Endodermal cell (in vitro differentiated cells): ENCODE data around the gene UGT3A1. TPM values are rescaled to one million over a fixed set of nuclear protein-coding genes. Genes with fewer than 3 reads are reported as not detected.

Source experiments
- DNase-seq: peaks from one replicate; pipeline ENCODE4 v3.0.0-alpha.2; 2017
- H3K27ac ChIP-seq: 2 replicates; pipeline ENCODE4 v1.5.1; 2013; ENCODE audit warnings: mild to moderate bottlenecking, low read depth, low read length, moderate library complexity
- H3K27me3 ChIP-seq: 2 replicates; pipeline ENCODE4 v1.6.1; 2013; ENCODE audit warnings: mild to moderate bottlenecking, low read length, moderate library complexity; ENCODE audit not compliant: insufficient read depth, control insufficient read depth, poor library complexity, severe bottlenecking
- H3K36me3 ChIP-seq: 2 replicates; pipeline ENCODE4 v1.7.0; 2013; ENCODE audit warnings: mild to moderate bottlenecking, low read length, moderate library complexity; ENCODE audit not compliant: control insufficient read depth, insufficient read depth
- H3K4me1 ChIP-seq: one replicate; pipeline ENCODE4 v1.7.0; 2013; ENCODE audit warnings: low read length; ENCODE audit not compliant: control insufficient read depth, insufficient read depth
- H3K4me3 ChIP-seq: 2 replicates; pipeline ENCODE4 v1.5.1; 2013; ENCODE audit warnings: mild to moderate bottlenecking, low read length, moderate library complexity
- H3K9ac ChIP-seq: 2 replicates; pipeline ENCODE4 v1.6.1; 2013; ENCODE audit warnings: mild to moderate bottlenecking, low read length, moderate library complexity; ENCODE audit not compliant: poor library complexity, severe bottlenecking; ENCODE audit errors: extremely low read depth
- H3K9me3 ChIP-seq: 2 replicates; pipeline ENCODE4 v1.6.1; 2013; ENCODE audit warnings: mild to moderate bottlenecking, low read length, moderate library complexity; ENCODE audit not compliant: control insufficient read depth
- H3K27ac Mint-ChIP-seq: 2 replicates; pipeline ENCODE4 v1.8.0; 2020; ENCODE audit warnings: mixed read lengths
- H3K27me3 Mint-ChIP-seq: 2 replicates; pipeline ENCODE4 v1.8.0; 2021; ENCODE audit warnings: mild to moderate bottlenecking, mixed read lengths; ENCODE audit not compliant: insufficient read depth
- H3K36me3 Mint-ChIP-seq: 2 replicates; pipeline ENCODE4 v1.8.0; 2020; ENCODE audit warnings: low read depth, mixed read lengths
- H3K4me1 Mint-ChIP-seq: 2 replicates; pipeline ENCODE4 v1.8.0; 2020; ENCODE audit warnings: mixed read lengths
- H3K4me3 Mint-ChIP-seq: 2 replicates; pipeline ENCODE4 v1.8.0; 2020; ENCODE audit warnings: mild to moderate bottlenecking, moderate library complexity, mixed read lengths
- H3K9me3 Mint-ChIP-seq: 2 replicates; pipeline ENCODE4 v1.8.0; 2020; ENCODE audit warnings: mild to moderate bottlenecking, mixed read lengths
- WGBS, 2 experiments: methylation state at CpG; one replicate each; pipeline versions ENCODE4 v1.1.5 to v1.1.7; 2013; ENCODE audit warnings: missing lambda C conversion rate in 2 of 2, mixed read lengths in 1 of 2; ENCODE audit not compliant: insufficient coverage in 1 of 2, insufficient read length in 1 of 2; 5-methylcytosine and 5-hydroxymethylcytosine counted together
- total RNA-seq, 2 donors: library from RNA; stranded (reverse); fragmentation: NEBNext Ultra II Directional in 1 of 2; extraction: Animal tissue kit (Norgen Biotek cat#: 25700) in 1 of 2; gene quantifications; 2 replicates in 1 of 2; 3 replicates in 1 of 2; pipeline ENCODE4 v1.2.1, GENCODE V29; 2021
- TF ChIP-seq, protein P1 (sequence below): fragments of 200-600 bp; sonication (generic); conservative IDR thresholded peaks from 2 replicates; pipeline ENCODE4 v1.5.0; 2021; ENCODE audit warnings: antibody characterized with exemption, mild to moderate bottlenecking

The UGT3A1 gene
- total RNA-seq, 2 donors from 2014 or later, result 4.7 to 10.6 TPM

DNA sequence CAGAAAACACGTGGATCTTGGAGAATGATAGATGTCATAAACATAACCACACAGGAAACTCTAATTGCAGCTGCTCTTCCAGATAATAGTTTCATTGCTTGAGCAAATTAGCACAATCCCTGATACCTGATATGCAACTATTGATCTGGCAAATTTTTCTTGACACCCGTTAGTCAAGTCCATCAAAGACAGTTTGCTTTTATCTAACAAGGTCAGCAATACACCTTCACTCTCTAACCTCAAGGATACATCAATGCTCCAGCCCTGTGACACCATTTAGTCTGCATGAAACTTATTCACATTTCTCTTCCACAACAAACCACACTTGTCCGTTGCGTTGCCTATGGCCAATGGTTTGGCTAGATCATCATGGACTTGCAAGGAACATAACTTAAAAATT is 16.6 kb downstream of the UGT3A1 start:
- Histone ChIP-seq H3K4me3 (no peak overlapping the region), H3K4me1 (no peaks in the 10 kb centered on the region), H3K36me3 (no peaks in the 10 kb centered on the region), H3K27me3 (peaks cover 10% of the 10 kb centered on the region), H3K9me3 (no peaks in the 10 kb centered on the region), H3K27ac (no peak overlapping the region), H3K9ac (no peak overlapping the region)
- Mint-ChIP-seq H3K9me3 (peaks cover 27% of the 10 kb centered on the region), H3K4me1 (no peaks in the 10 kb centered on the region), H3K27me3 (peaks cover 2% of the 10 kb centered on the region), H3K27ac (no peak overlapping the region), H3K36me3 (no peaks in the 10 kb centered on the region), H3K4me3 (no peak overlapping the region)
- TF ChIP-seq, protein P1, sequence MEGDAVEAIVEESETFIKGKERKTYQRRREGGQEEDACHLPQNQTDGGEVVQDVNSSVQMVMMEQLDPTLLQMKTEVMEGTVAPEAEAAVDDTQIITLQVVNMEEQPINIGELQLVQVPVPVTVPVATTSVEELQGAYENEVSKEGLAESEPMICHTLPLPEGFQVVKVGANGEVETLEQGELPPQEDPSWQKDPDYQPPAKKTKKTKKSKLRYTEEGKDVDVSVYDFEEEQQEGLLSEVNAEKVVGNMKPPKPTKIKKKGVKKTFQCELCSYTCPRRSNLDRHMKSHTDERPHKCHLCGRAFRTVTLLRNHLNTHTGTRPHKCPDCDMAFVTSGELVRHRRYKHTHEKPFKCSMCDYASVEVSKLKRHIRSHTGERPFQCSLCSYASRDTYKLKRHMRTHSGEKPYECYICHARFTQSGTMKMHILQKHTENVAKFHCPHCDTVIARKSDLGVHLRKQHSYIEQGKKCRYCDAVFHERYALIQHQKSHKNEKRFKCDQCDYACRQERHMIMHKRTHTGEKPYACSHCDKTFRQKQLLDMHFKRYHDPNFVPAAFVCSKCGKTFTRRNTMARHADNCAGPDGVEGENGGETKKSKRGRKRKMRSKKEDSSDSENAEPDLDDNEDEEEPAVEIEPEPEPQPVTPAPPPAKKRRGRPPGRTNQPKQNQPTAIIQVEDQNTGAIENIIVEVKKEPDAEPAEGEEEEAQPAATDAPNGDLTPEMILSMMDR, result no peak
- DNase-seq, result no peak
- 85 to 91% methylated on average over 4 of the region's 4 CpGs for WGBS, 2 experiments

DNA sequence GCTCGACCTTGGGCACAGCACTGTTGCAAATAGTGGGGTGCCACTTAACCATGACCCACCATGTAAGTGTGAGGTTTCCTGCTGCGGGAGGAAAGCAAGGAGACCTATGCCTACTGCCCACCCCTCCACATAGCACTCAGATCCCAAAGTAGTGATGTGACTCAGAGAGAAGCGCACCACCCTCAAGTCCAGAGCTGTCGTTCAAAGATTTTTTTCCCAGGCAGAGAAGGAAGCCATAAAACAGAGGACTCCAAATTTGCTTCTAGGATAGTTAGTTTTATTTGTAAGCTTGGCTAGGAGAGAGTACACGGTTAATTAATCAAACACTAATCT is 19.3 kb downstream of the UGT3A1 start:
- TF ChIP-seq, protein P1, result no peak
- Histone ChIP-seq H3K4me1 (no peaks in the 10 kb centered on the region), H3K27me3 (peaks cover 10% of the 10 kb centered on the region), H3K36me3 (no peaks in the 10 kb centered on the region), H3K27ac (no peak overlapping the region), H3K9me3 (no peaks in the 10 kb centered on the region), H3K4me3 (no peak overlapping the region), H3K9ac (no peak overlapping the region)
- H3K27me3 Mint-ChIP-seq, result peaks cover 5% of the 10 kb centered on the region
- no peak overlapping the region for H3K4me3 Mint-ChIP-seq
- H3K4me1 Mint-ChIP-seq, result no peaks in the 10 kb centered on the region
- peaks cover 16% of the 10 kb centered on the region for H3K9me3 Mint-ChIP-seq
- DNase-seq, result no peak
- WGBS, 2 experiments, result 86 to 100% methylated on average over 1 to 5 of the region's 5 CpGs
- H3K27ac Mint-ChIP-seq, result no peak overlapping the region
- H3K36me3 Mint-ChIP-seq, result no peaks in the 10 kb centered on the region

DNA sequence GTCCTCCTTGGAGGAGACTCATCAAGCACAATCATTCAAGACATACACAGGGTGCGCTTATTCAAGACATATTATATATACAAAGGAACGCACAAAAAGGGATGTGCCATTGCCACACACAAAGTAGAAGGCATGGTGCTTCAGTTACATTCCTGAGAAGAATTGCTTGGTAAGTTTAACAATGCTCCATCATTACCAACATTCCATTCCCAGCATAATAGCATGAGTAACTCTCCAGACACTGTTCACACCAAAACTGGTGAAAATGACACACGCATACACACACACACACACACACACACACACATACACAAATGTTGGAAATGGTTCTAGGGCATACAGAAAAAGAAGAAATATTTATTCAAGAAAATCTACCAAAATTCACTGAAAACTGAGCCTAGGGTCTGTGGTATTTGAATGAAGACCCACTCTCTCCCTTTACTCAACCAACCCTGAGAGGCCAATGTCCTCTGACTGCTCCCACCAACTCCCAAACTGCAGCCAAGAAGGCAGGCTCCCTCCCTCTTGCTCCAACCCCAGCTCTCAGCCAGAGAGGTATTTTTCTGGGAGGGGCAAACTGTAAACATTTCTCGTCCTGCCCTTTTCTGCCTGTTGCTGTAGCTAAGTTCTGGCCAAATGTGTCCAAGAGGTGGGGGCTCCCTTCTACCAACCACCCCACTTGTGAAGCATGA is 19.9 kb downstream of the UGT3A1 start:
- no peak overlapping the region for H3K27ac Mint-ChIP-seq
- peaks cover 13% of the 10 kb centered on the region for H3K9me3 Mint-ChIP-seq
- H3K4me3 ChIP-seq, result no peak overlapping the region
- TF ChIP-seq, protein P1, result no peak
- H3K27me3 Mint-ChIP-seq, result peaks cover 5% of the 10 kb centered on the region
- H3K4me3 Mint-ChIP-seq, result no peak overlapping the region
- no peak for DNase-seq
- H3K36me3 ChIP-seq, result no peaks in the 10 kb centered on the region
- peaks cover 10% of the 10 kb centered on the region for H3K27me3 ChIP-seq
- H3K9me3 ChIP-seq, result no peaks in the 10 kb centered on the region
- no peaks in the 10 kb centered on the region for H3K4me1 Mint-ChIP-seq
- H3K4me1 ChIP-seq, result no peaks in the 10 kb centered on the region
- H3K36me3 Mint-ChIP-seq, result no peaks in the 10 kb centered on the region
- WGBS, 2 experiments, result 88 to 90% methylated on average over 1 to 4 of the region's 4 CpGs
- no peak overlapping the region for H3K27ac ChIP-seq
- no peak overlapping the region for H3K9ac ChIP-seq
